Neural progenitor cell (in vitro differentiated cells): ENCODE results near the gene COX6B1.

ENCODE experiments used
- CTCF ChIP-seq: fragments of 200-600 bp; sonication (generic); IDR thresholded peaks from 2 replicates; pipeline ENCODE4 v1.5.1; 2017; ENCODE audit warnings: antibody characterized with exemption, mild to moderate bottlenecking
- EZH2 ChIP-seq: fragments of 200-600 bp; sonication (generic); IDR thresholded peaks from 2 replicates; pipeline ENCODE4 v1.6.1; 2017; ENCODE audit warnings: antibody characterized with exemption, mild to moderate bottlenecking, moderate library complexity
- EZH2phosphoT487 ChIP-seq: fragments of 200-600 bp; sonication (generic); IDR thresholded peaks from 2 replicates; pipeline ENCODE4 v1.6.1; 2017; ENCODE audit warnings: antibody characterized with exemption

DNA sequence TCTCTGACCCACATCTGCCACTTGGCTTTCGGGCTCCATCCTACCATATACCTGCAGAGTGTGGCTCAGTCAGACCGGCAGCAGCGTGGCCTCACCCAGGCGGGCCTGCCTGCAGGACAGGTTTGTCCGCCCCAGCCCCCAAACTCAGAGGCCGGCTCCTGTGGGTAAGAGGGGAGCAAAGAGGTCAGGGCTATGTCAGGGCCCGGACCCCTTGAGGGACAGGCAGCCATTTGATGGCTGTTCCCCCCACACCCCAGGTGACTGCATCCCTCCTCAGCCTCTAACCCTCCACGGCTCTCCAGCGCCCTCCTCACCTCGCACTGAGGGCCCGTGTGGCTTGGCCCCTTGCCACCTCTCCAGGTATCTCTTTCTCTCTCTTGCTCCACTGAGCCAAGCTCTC lies 43.9 kb downstream of the COX6B1 start:
- TF ChIP-seq CTCF, result no peak
- no peak for TF ChIP-seq EZH2
- no peak for TF ChIP-seq EZH2phosphoT487
